HG03442 (cell line): Measurements from ENCODE around the gene TRIP13.
"Not testable (repeated sequence)": the region's sequence is repeated elsewhere in the genome, so short reads cannot be mapped to it uniquely, and the experiment has no call there.

Source experiments
- ATAC-seq: cut with Tn5 transposase; IDR thresholded peaks from one replicate; pipeline ENCODE4 v1.9.1; 2021; ENCODE audit warnings: mild to moderate bottlenecking, moderate library complexity; ENCODE audit not compliant: unreplicated experiment

Gene TRIP13

GRCh38 chr5:934381-934967 lies 41.8 kb downstream of the TRIP13 start:
- ATAC-seq: not testable (repeated sequence)

GRCh38 chr5:935510-936084 lies 42.9 kb downstream of the TRIP13 start:
- ATAC-seq: no peak

DNA sequence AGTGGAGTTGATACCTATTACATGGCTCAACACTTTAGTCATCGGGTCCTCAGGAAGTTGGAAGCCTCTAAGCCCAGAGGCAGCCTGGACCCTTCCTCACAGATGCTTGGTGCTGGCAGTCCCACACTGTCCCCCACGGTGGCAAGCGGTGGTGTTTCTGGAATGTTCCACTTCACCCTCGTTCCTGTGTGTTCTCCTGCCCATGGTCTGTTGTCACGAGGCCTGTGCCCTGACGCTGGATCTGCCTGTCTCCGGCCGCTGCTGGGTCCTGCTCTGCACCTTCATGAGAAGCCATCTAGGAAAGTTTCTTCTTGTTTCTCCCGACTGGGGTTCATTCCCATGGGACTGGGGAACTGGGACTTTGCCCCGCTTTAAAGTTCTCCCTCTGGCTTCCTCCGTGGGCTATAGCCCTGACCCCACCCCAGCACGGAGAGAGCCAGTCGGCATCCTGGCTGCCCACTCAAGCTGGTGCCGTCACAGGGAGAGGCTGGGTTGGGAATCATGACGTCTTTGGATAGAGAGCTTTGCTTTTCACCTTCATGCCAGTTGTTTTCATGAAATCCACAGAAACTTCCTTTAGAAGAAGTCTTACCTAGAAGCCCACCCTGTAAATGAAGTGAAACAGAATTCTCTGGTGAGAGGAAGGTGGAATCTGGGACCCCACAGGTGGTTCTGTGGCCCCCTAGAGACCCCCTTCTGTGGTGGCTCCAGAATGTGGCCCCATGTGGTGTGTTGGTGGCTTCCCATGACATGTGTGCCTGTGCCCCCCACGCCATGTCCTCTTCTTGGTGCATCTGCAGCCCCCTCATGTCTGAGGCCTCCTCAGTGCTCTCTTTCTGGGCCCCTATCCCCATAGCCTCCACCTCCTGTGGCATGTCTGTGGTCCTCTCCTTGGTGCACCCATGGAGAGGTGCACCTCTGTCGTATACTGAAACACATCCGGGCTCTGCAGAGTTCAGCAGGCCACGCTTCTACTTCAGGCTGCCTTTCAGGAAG lies 43.8 kb downstream of the TRIP13 start:
- ATAC-seq: no peak

DNA sequence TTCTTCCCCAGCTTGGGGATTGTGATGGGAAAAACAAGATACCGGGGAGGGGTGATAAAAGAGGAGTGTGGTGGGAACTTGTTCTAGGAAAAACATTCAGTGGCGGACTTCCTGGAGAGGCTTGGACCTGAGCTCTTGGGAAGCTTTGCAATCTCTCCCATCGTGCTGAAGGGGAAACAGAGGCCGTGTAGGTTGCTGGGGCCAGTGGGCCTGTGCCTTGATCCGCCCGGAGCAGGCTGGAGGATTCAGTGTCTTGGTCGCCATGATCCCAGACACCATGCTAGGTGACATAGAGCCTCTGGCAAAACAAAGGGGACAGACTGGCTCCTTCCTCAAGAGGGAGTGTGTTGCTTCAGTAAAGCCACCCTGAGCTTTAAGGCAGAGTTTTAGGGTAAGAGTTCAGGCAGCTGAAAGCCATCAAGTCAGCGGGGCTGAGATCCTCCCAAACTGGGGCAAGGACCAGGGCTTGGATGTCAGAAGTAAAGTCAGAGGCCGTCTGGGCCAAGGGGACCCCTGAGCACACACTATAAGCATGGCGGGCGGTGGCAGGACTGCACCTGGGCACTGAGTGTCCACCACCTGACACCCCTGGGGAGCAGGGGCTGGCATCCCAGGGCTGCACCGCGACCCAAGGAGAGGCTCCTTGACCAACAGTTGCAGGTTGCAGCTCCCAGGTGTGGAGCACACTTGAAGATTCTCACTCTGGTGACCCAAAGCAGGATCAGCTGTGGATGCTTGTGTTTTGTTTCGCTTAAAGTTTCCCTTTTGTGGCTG lies 44.7 kb downstream of the TRIP13 start:
- no peak for ATAC-seq

DNA sequence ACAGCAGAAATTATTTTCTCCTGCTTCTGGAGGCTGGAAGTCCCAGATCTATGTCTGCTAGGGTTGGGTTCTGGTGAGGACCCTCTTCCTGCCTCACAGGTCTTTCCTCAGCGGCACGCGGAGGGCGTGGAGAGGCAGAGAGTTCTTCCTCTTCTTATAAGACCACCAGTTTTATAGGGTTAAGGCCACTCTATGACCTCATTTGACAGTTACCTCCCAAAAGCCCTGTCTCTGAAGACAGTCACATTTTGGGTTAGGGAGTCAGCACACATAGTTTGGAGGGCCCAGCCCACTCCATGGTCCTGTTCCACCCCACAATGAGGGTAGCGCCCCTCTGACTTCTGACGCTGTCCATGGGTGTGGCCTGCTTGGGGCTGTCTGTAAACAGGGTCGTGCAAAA lies 46.7 kb downstream of the TRIP13 start:
- ATAC-seq: no peak

GRCh38 chr5:940741-941140 lies 48.1 kb downstream of the TRIP13 start:
- not testable (repeated sequence) for ATAC-seq

- ATAC-seq: no peak
These were observed 50.7 kb downstream of the TRIP13 start for GRCh38 chr5:943201-943917.

- ATAC-seq: no peak
These were observed 51.4 kb downstream of the TRIP13 start for GRCh38 chr5:943918-944620.

DNA sequence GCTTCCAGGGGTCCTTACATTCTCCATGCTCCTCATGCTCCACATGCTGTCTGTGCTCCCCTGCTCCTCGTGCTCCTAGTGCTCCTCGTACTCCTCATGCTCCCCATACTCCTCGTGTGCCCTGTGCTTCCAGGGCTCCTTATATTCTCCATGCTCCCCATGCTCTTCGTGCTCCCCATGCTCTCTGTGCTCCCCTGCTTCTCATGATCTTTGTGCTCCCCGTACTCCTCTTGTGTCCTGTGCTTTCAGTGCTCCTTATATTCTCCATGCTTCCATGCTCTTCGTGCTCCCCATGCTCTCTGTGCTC lies 51.9 kb downstream of the TRIP13 start:
- no peak for ATAC-seq

GRCh38 chr5:944992-945685 lies 52.5 kb downstream of the TRIP13 start:
- ATAC-seq: no peak

DNA sequence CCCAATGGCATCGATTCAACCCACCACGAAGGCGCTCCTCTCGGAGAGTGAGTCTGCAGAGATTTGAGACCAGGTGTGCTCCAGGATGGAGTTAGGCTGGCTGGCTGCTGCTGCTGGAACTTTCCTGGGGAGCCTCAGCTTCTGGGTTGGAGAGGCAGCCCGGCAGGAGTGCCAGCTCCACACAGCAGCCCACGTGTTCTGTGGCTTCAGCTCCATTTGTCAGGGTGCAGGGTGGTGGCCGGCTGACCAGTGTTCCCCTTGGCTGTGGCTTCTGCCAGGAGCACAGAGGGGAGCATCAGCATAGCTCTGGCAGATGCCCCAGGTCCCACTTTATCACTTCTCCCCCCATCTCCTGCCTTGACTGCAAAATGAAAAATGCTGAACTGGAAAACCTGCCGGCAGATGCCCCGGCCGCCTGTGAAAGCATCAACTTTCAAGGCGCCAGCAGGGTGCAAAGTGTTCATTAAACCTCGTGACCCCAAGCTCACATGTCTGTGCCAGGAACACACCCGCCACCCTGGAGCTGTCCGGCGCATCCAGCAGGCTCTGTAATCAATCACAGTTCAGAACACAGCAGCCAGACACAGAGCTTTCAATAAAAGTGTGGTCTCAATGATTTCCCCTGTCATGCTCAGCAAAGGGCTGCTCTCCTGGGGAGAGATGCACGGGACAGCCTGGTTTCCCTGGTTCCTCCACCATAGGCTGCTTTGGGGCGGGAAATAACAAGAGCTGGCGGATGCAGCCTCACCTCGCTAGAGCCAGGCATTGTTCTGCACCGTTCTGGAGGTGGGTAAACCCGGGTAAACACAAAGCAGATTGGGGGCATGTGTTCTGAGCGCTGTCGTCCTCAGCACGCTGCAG lies 53.2 kb downstream of the TRIP13 start:
- no peak for ATAC-seq

DNA sequence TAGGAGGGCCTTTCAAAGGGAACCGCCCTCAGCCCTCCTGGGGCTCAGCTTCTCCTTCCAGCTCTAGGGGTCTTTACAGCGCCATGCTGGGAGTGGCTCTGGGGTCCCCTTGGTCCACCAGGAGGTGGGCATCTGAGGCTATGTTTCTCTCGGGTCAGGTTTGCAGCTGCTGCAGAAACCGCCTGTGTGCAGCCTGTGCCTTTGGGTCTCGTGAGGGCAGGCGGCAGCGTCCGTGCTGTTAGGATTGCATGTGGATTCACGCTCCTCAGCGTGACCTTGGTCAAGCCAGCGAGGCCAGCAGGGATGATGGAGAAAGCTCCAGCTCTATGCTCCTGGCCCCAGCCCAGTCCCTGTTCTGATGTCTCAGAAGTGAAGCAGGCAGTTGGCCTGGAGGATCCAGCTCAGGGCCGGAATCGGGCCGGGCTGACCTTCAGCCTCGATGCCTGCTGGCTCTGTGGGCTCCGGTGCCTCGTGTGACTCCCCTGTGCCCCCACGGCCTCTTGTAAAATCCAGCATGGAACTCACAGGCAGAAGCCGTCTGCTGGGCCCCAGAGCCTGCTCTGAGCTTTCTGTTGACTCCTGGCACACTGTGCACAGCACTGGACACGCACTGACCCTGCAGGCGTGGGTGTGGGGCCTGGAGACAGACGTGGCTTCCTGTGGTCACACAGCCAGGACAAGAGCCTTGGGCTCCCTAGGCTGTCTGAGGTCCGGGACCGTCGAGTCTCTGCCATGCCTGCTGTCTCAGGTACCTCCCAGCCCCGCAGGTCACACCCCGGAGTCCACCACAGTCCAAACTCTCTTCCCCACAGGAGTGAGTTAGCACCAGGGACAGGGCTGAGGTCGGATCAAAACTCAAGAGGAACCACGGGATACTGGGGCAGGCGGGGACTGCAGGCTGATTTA lies 54.3 kb downstream of the TRIP13 start:
- no peak for ATAC-seq

DNA sequence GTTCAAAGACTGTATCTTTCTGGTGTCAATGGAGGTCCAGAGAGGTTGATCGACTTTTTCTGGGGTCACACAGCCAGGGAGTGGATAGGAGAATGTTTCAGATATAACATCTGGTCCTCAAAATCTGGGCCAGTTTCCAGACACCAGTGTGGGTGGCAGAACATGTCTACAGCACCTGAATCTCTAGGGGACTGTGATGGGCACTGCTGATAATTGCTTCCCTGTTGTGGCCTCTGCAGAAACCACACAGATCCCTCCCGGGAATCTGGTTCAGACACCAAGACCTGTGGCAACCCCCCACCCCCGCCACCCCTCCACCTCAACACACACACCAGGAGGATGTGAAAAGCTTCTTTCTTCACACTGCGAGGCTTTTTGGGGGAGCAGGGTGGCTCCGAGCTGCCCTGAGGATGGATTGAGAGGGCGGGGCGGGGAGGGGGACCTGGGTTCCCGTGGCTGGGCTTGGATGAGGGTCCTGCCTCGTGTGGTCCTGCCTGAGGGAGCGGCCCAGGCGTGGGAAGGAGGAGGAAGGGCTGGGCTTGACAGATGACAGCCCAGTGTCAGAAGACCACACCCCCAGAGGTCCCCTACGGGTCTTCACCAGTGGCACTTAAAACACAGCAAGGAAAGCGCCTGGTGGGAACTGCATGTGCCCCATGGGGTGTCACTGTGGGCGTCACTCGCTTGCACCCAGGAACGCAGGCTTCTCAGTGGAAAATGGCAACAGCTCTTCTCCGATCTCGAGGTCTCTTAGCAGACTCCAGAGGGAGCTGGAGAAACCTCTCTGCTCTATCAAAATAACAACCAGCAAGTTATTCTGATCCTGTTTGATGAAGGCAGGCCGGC lies 55.2 kb downstream of the TRIP13 start:
- no peak for ATAC-seq

- no peak for ATAC-seq
These were observed 56.0 kb downstream of the TRIP13 start for GRCh38 chr5:948472-949274.

DNA sequence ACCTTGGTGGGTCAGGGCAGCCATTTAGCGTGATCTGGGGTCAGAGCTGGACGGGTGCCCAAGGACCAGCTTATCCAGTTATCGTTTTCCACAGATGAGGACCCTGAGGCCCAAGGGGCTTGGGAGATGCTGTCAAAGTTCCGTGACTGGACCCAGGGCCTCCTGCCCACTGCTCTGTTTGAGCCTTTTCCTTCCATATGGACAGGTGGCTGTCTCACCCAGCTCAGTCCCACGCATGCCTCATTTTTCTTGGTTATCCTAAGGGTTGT lies 56.5 kb downstream of the TRIP13 start:
- ATAC-seq: no peak
